ENCODE data around the gene ADAT3. TPM values are rescaled to one million over a fixed set of nuclear protein-coding genes. Genes with fewer than 3 reads are reported as not detected.
A peak's percentile ranks its signal among the peaks of the same experiment; 100 is the strongest.

ADAT3 gene
- polyA plus RNA-seq, 3 donors from 2014 or later: 2.1 to 10.0 (median 4.3) TPM

DNA sequence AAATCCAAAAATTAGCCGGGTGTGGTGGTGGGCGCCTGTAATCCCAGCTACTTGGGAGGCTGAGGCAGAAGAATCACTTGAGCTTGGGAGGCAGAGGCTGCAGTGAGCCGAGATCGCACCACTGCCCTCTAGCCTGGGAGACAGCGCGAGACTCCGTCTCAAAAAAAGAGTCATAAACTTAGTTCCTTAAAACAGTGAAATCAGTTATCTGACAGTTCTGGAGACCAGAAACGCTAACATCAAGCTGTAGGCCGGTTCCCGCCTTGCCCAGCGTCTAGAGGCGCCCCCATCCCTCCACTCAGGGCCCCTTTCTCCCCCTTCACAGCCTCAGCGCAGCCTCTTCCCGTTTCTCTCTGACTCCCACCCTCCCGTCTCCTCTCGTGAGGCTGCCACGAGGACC, 11.9 kb downstream of the ADAT3 start:
- Mint-ChIP-seq H3K27me3 (ENCODE audit: low read depth in 3 of 3) (peaks cover 0 to 3% (median 2%) of the 10 kb centered on the region in 3 donors), H3K9me3 (no peaks in the 10 kb centered on the region), H3K4me1 (peaks cover 0 to 13% of the 10 kb centered on the region in 2 donors), H3K4me3 (no peak overlapping the region), H3K36me3 (peaks cover 0 to 2% (median 0%) of the 10 kb centered on the region in 3 donors), H3K27ac (peak overlapping the region in 1 of 6 donors; percentile 46)
- no peak for DNase-seq

DNA sequence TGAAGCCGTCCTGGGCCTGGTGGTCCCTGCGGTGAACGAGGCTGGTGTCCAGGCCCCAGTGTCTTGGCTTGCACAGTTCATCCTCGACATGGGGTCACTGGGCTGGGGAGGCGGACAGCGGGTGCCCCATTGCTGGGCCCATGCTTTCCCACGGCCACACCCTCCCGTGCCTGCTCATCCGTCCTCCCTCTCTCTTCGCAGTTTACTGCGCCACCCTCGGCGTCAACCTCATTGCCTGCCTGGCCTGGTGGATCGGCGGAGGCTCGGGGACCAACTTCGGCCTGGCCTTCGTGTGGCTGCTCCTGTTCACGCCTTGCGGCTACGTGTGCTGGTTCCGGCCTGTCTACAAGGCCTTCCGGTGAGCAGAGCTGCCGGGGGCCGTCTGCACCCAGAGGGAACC, 12.7 kb downstream of the ADAT3 start:
- peaks cover 0 to 13% of the 10 kb centered on the region in 2 donors for H3K4me1 Mint-ChIP-seq
- peaks cover 0 to 3% (median 2%) of the 10 kb centered on the region in 3 donors for H3K27me3 Mint-ChIP-seq (ENCODE audit: low read depth in 3 of 3)
- peaks cover 0 to 2% (median 0%) of the 10 kb centered on the region in 3 donors for H3K36me3 Mint-ChIP-seq
- H3K4me3 Mint-ChIP-seq: no peak overlapping the region
- no peaks in the 10 kb centered on the region for H3K9me3 Mint-ChIP-seq
- DNase-seq: no peak
- H3K27ac Mint-ChIP-seq: no peak overlapping the region

DNA sequence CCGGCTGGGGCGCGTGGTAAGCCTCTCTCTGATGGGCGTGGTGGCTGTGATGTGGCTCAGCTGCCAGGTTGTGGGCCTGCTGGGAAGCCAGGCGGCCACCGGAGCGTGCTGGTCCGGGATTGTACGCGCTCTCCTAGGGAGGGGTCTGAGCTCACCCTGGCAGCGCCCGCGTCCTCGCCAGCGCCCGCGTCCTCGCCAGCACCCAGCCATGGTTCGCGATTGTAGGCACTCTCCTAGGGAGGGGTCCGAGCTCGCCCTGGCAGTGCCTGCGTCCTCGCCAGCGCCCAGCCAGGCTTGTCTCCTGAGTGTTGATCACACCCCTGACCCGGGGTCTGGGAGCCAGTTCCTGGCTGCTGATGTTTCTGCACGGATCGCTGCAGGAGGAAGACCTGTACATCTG, 13.8 kb downstream of the ADAT3 start:
- no peaks in the 10 kb centered on the region for H3K9me3 Mint-ChIP-seq
- peaks cover 0 to 3% (median 2%) of the 10 kb centered on the region in 3 donors for H3K27me3 Mint-ChIP-seq (ENCODE audit: low read depth in 3 of 3)
- no peak overlapping the region for H3K27ac Mint-ChIP-seq
- peaks cover 0 to 2% (median 0%) of the 10 kb centered on the region in 3 donors for H3K36me3 Mint-ChIP-seq
- H3K4me1 Mint-ChIP-seq: peaks cover 0 to 6% of the 10 kb centered on the region in 2 donors
- no peak overlapping the region for H3K4me3 Mint-ChIP-seq
- DNase-seq: no peak

DNA sequence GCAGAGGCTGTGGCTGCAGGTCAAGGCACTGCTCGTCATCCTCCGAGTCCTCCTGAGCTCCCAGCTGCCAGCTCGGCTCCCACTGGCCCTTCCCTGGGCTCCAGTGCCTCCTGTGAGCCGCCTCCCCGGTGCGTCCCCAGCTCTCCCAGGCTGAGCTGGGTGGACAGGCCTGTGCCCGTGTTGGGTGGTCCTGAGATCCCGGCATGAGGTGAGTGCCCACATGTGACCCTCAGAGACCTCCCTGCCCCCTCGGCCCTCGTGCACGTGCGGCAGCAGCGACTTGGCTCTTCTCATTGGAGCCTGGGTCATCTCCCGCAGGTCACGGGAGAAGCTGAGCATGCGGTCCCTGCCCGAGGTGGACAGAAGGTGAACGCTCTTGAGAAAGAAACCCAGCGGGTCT, 15.4 kb downstream of the ADAT3 start:
- Mint-ChIP-seq H3K4me3 (no peak overlapping the region), H3K36me3 (peaks cover 0 to 2% (median 0%) of the 10 kb centered on the region in 3 donors), H3K4me1 (peaks cover 0 to 2% of the 10 kb centered on the region in 2 donors), H3K27ac (no peak overlapping the region), H3K27me3 (ENCODE audit: low read depth in 3 of 3) (peaks cover 0 to 3% (median 2%) of the 10 kb centered on the region in 3 donors), H3K9me3 (no peaks in the 10 kb centered on the region)
- DNase-seq: no peak

DNA sequence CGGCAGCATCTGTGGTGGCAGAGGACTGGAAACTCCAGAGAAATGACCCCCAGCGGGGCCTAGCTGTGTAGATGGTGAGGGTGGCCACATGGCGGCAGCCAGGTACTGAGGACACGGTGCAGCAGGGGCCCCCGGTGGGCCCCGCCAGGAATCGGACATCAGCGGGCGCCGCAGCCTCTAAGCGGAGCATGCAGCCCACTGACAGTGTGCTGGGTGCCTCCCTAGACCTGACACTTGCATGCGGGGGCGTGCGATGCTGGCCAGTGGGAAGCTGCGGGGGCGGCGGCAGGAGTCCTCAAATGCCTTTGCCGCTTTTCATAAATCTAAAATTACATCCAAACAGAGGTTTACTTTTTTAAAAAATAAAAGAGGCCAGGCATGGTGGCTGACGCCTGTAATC, 16.1 kb downstream of the ADAT3 start:
- no peaks in the 10 kb centered on the region for H3K4me1 Mint-ChIP-seq
- no peaks in the 10 kb centered on the region for H3K9me3 Mint-ChIP-seq
- H3K4me3 Mint-ChIP-seq: no peak overlapping the region

DNA sequence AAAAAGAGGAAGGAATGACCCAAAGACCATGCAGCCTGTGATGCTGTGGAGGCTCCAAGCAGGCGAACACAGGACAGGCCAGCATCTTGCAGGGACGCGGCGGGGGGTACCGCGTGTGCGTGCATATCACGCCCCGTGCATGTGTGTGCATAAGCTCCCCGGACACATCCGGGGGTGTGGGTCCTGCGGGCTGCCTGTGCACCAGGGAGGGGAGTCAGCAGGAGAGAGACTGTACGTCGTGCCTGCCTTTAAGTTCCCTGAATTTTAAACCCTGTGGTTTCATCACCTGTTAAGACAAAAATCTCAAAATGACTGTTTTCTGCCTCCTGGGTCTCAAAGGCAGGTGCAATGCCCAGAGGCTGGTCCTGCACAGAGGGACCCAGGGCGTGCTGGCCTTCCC, 16.6 kb downstream of the ADAT3 start:
- Mint-ChIP-seq H3K27me3 (ENCODE audit: low read depth in 3 of 3) (peaks cover 0 to 2% (median 0%) of the 10 kb centered on the region in 3 donors), H3K27ac (no peak overlapping the region), H3K4me3 (no peak overlapping the region), H3K4me1 (peaks cover 0 to 1% of the 10 kb centered on the region in 2 donors), H3K9me3 (no peaks in the 10 kb centered on the region), H3K36me3 (peaks cover 0 to 2% (median 0%) of the 10 kb centered on the region in 3 donors)
- no peak for DNase-seq

More for the DNA sequence above, 16.1 kb downstream of the ADAT3 start:
- no peak for DNase-seq
- peaks cover 0 to 2% (median 0%) of the 10 kb centered on the region in 3 donors for H3K36me3 Mint-ChIP-seq
- no peak overlapping the region for H3K27ac Mint-ChIP-seq
- H3K27me3 Mint-ChIP-seq (ENCODE audit: low read depth in 3 of 3): peaks cover 0 to 2% (median 1%) of the 10 kb centered on the region in 3 donors

DNA sequence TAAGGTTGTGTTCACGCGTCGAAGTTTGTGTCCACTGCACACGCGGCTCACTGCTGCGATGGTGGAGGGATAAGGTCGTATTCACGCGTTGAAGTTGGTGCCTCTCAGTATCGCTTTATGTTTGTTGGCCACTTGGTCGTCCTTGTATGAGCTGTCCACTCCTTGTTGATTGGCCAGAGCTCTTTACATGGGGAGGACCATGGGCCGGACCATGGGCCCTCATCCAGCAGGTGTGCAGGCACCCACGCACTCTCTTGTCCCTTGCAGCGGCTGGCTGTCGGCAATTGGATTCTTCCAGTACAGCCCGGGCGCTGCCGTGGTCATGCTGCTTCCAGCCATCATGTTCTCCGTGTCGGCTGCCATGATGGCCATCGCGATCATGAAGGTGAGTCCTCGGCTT, 17.6 kb downstream of the ADAT3 start:
- Mint-ChIP-seq H3K9me3 (no peaks in the 10 kb centered on the region), H3K4me3 (no peak overlapping the region), H3K27me3 (ENCODE audit: low read depth in 3 of 3) (peaks cover 0 to 3% (median 3%) of the 10 kb centered on the region in 3 donors), H3K36me3 (peaks cover 0 to 2% (median 0%) of the 10 kb centered on the region in 3 donors), H3K4me1 (peaks cover 6 to 8% of the 10 kb centered on the region in 2 donors), H3K27ac (no peak overlapping the region)
- no peak for DNase-seq

DNA sequence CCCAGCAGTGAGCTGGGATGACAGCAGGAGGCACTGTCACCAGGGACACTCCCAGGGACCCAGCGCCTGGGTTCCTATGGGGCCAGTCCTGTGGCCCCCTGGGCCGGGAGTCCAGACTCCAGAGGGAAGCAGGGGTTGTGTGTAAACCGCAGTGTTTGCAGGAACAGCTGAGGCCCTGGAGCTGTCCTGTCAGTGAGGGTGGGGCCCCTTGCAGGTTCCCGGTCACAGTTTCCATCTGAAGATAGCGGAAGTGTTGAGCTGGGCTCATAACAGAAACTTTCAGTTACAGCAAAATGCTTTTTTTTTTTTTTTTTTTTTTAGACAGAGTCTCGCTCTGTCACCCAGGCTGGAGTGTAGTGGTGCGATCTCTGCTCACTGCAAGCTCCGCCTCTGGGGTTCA, 18.1 kb downstream of the ADAT3 start:
- Mint-ChIP-seq H3K4me3 (no peak overlapping the region), H3K4me1 (peaks cover 10 to 14% of the 10 kb centered on the region in 2 donors), H3K27ac (no peak overlapping the region), H3K9me3 (no peaks in the 10 kb centered on the region), H3K36me3 (peaks cover 0 to 2% (median 0%) of the 10 kb centered on the region in 3 donors), H3K27me3 (ENCODE audit: low read depth in 3 of 3) (peaks cover under 1 to 4% (median 4%) of the 10 kb centered on the region in 3 donors)
- no peak for DNase-seq

DNA sequence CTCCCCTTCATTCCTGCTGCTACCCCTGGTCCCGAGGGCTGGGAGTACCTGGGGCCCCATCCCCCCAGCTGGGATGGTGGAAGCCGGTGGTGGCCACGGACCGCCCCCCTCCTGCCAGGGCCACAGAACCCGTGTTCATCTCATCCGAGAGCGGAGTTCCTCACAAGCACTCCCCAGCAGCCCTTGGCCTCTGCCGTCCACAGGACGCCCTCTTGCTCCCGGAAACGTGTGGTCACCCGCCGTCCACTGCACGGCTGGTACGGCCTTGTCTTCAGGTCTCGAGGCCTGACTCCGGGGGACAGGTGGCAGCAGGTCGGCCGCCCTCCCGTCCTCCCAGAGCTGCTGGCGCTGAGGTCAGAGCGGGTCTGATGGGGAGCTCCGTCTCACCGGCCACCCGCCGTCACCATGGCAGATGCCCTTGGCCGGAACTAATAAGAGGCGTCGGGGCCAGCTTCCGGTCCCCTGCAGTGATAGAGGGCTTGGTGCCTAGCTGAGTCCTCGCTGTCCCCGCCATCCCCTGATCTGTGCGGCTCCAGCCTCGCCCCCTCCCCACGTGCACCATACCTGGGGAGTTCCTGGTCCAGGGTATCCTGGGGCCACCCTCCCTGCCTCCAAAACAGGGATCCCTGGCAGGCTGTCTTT, 19.2 kb downstream of the ADAT3 start:
- H3K27ac Mint-ChIP-seq: no peak overlapping the region
- peaks cover 10 to 20% of the 10 kb centered on the region in 2 donors for H3K4me1 Mint-ChIP-seq
- DNase-seq: no peak
- H3K4me3 Mint-ChIP-seq: no peak overlapping the region
- H3K36me3 Mint-ChIP-seq: peaks cover 0 to 2% (median 0%) of the 10 kb centered on the region in 3 donors
- H3K9me3 Mint-ChIP-seq: no peaks in the 10 kb centered on the region
- H3K27me3 Mint-ChIP-seq (ENCODE audit: low read depth in 3 of 3): peaks cover 3 to 6% (median 6%) of the 10 kb centered on the region in 3 donors

DNA sequence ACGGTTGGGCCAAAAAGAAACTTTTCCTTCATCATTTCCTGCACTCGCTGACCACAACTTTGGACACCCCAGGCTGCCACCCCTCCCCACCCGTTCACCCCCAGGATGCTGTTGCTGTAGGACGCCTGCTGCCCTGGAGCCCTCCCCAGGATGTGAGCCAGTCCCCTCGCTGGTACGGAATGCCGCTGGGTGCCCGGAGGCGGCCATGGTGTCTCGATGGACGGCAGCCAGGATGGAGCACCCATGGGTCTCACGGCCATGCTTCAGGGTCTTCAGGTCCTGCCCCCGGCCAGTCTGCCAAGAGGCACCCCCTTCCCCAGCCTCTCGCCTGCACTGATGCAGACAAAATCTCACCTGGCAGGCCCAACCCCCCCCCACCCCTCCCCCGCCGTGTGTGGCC, 20.3 kb downstream of the ADAT3 start:
- peaks cover 15 to 26% of the 10 kb centered on the region in 2 donors for H3K4me1 Mint-ChIP-seq
- H3K4me3 Mint-ChIP-seq: no peak overlapping the region
- H3K9me3 Mint-ChIP-seq: no peaks in the 10 kb centered on the region
- DNase-seq: no peak
- H3K36me3 Mint-ChIP-seq: no peaks in the 10 kb centered on the region
- no peak overlapping the region for H3K27ac Mint-ChIP-seq
- H3K27me3 Mint-ChIP-seq (ENCODE audit: low read depth in 3 of 3): peaks cover 7 to 9% (median 8%) of the 10 kb centered on the region in 3 donors

DNA sequence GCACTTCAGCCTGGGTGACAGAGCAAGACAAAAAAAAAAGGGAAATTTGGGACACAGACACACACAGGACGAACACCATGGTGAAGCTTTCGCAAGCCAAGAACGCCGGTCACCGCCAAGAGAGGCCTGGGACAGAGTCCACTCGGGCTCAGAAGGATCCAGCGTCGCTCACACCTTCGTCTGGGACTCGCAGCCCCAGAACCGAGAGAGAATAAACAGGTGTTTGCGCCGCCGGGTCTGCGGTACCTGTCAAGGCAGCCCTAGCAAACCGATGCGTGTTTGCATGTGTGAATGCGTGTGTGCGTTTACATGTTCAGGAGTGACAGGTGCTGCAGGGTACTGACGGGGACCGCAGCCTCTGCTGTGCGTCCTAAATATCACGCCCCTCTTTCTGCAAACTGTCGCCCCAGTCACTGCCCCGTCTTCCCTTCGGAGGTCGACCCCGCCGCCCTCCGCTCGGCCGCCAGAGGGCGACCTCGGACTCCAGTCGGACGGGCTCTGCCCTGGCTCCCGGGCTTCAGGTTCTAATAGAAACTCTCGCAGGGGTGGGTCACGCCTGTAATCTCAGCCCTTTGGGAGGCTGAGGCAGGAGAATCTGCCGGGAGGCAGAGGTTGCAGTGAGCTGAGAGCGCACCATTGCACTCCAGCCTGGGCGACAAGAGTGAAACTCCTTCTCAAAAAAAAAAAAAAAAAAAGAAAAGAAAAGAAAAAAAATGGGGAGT, 24.0 kb downstream of the ADAT3 start:
- Mint-ChIP-seq H3K9me3 (no peaks in the 10 kb centered on the region), H3K36me3 (no peaks in the 10 kb centered on the region), H3K4me3 (peak overlapping the region; percentile 81 to 88 (median 87)), H3K27ac (peak overlapping the region in 5 of 6 donors; percentile 67 to 89 (median 84)), H3K27me3 (ENCODE audit: low read depth in 3 of 3) (peaks cover 7 to 10% (median 9%) of the 10 kb centered on the region in 3 donors), H3K4me1 (peaks cover 15 to 37% of the 10 kb centered on the region in 2 donors)
- DNase-seq: peak; percentile 84 to 85 (median 84)

DNA sequence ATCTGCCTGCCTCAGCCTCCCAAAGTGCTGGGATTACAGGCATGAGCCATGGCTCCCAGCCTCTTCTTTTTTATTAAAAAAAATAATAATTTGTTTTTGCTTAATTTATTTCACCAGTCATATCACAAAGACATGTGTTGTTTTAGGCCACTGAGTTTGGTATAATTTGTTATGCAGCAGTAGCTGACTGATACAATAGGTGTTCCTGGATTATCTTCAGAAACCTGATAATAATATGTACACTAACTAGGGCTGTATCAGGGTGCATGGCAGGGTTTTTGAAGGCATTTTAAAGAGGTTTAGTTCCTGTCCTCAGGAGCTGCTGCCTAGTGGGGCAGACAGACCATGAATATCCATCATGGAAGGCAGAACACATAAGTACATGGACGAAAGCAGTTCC, 26.2 kb downstream of the ADAT3 start:
- Mint-ChIP-seq H3K4me1 (peaks cover 22 to 39% of the 10 kb centered on the region in 2 donors), H3K9me3 (no peaks in the 10 kb centered on the region), H3K27ac (peak overlapping the region in 3 of 6 donors; percentile 39 to 59 (median 40)), H3K27me3 (ENCODE audit: low read depth in 3 of 3) (peaks cover 7 to 10% (median 9%) of the 10 kb centered on the region in 3 donors), H3K4me3 (no peak overlapping the region), H3K36me3 (peaks cover 0 to 2% (median 0%) of the 10 kb centered on the region in 3 donors)
- DNase-seq: no peak

DNA sequence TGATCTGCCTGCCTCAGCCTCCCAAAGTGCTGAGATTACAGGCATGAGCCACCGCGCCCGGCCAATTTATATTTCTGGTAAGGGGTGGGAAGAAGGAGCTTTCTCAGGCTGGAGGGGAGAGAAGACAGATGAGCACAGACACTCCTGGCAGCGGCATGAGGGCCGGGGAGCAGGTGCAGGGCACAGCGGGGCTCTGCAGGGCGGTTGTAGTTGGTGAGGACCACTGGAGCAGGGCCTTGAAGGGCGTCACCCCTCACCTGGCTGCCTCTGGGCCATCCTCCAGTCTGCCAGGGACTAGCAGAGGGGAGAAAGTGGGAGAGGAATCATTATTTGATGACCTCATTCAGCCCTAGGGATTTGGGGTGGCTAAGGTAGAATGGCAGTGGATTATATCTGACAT, 27.2 kb downstream of the ADAT3 start:
- DNase-seq: no peak
- Mint-ChIP-seq H3K4me3 (no peak overlapping the region), H3K27ac (no peak overlapping the region), H3K36me3 (peaks cover 0 to 6% (median 4%) of the 10 kb centered on the region in 3 donors), H3K4me1 (peaks cover 26 to 37% of the 10 kb centered on the region in 2 donors), H3K9me3 (no peaks in the 10 kb centered on the region), H3K27me3 (ENCODE audit: low read depth in 3 of 3) (peaks cover 7 to 10% (median 9%) of the 10 kb centered on the region in 3 donors)

DNA sequence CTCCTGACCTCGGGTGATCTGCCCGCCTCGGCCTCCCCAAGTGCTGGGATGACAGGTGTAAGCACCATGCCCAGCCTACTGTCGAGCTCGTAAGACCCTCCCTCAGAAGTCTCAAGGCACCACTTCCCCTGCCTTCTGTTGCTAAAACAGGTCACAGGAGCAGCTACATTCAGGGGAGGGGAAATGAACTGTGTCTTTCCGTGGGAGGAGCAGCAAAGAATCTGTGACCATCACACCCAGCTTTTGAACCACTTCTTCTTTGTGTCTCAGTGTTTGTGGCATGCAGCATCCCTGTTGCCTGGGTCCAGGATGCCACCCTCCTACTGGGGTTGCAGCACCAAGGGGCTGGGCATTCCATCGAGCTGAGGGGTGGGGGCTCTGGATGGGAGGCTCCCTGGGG, 28.0 kb downstream of the ADAT3 start:
- Mint-ChIP-seq H3K9me3 (no peaks in the 10 kb centered on the region), H3K4me1 (peaks cover 18 to 30% of the 10 kb centered on the region in 2 donors), H3K27ac (peak overlapping the region in 3 of 6 donors; percentile 22 to 81 (median 40))

More for the DNA sequence above, 28.0 kb downstream of the ADAT3 start:
- no peak for DNase-seq
- no peak overlapping the region for H3K4me3 Mint-ChIP-seq
- H3K27me3 Mint-ChIP-seq (ENCODE audit: low read depth in 3 of 3): peaks cover 8 to 10% (median 9%) of the 10 kb centered on the region in 3 donors
- peaks cover 0 to 6% (median 4%) of the 10 kb centered on the region in 3 donors for H3K36me3 Mint-ChIP-seq

All from immature natural killer cell (primary cell).